GM18498 (cell line): Measurements from ENCODE around the gene SCAANT1.

Experiments used
- ATAC-seq: cut with Tn5 transposase; IDR thresholded peaks from one replicate; pipeline ENCODE4 v1.9.1; 2021; ENCODE audit warnings: mild to moderate bottlenecking, moderate library complexity; ENCODE audit not compliant: unreplicated experiment

Gene SCAANT1

GRCh38 chr3:63905731-63906620 lies 6.2 kb downstream of the SCAANT1 start:
- no peak for ATAC-seq

- no peak for ATAC-seq
These were observed 11.7 kb downstream of the SCAANT1 start for GRCh38 chr3:63900459-63900858.

- no peak for ATAC-seq
These were observed 12.2 kb downstream of the SCAANT1 start for GRCh38 chr3:63900010-63900409.

DNA sequence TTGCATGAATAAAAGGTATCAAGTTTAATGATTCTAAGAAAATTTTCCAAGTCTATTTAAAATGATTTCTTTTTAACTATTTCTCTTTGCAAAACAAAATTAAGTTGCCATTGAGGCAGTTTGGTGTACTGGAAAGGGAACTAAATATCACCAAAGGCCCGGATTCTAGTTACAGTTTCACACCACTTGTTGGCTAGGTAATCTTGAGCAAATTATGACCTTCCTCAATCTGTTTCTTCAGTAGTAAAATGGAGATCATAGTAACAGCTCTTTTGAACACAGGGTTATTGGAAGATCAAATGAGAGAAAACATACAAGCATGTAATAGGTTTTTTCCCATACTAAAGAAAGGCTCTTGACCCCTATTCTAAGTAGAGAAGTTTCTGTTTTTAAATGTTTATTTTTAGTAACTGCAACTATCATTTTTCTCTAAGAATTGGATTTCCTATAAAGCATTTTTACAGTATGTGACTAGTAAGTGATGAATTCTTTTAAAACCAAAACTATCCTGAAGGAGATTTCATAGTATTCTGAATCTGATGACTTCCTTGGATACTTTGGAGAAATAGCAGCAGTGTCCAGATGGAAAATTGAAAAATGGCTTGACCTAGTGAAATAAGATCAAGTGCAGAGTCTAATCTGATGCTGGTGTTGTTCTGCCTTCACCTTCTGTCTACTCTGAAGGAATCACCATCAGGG lies 15.7 kb downstream of the SCAANT1 start:
- ATAC-seq = peak; percentile 75

DNA sequence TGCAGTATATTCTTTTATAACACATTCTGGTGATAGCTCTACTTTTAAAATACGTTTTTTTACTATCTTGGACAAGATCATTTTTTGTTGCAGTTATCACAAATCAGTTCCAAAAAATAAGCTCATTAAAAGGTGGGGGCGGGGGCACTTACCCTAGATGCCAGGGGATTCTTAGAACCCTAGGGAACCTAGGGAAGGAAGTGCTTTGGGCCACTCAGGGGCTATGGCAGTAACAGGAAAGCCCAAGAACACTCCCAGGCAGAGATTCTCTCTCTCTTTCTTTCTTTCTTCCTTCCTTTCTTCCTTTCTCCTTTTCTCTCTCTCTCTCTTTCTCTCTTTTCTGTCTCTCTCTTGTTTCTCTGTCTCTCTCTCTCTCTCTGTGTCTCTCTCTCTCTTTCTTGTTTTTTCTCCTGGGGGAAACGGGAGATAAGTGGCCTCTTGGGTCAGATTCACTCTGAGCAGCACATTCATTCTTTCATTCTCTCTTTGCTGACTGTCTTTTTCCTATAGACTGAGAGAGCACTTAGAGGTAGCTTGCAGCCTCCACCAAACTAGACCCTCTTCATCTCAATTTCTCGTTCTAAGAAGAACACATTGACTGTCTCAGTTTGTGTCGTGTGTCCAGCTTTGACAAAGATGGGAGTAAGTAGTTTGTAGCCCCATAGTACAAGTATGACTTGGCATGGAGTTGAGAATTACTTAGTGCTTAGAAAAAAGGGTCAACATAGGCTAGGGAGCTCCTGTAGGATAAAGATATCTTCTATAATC lies 16.6 kb downstream of the SCAANT1 start:
- ATAC-seq = no peak

GRCh38 chr3:63892773-63893352 lies 19.3 kb downstream of the SCAANT1 start:
- no peak for ATAC-seq

- ATAC-seq = no peak
These were observed 20.7 kb downstream of the SCAANT1 start for GRCh38 chr3:63891518-63891917.

DNA sequence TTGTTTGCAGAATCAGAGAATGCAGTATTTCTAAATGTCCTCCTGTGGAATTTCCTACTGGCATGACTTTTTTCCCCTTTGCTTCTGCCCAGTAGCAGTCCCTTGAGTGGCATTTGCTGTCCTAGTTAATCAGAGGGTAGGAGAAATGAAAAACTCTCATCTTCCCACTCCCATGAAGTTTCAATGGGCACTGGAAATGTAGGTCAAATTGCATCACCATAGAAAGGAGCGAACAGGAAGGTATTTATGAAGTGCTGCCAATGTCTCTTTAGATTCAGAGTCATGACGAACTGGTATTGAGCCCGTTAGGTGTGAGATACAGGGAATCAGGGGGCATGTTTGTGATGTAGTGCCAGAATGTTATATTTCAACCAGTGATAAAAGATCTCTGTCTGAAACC lies 25.3 kb downstream of the SCAANT1 start:
- no peak for ATAC-seq

GRCh38 chr3:63880653-63881052 lies 31.5 kb downstream of the SCAANT1 start:
- ATAC-seq = no peak

DNA sequence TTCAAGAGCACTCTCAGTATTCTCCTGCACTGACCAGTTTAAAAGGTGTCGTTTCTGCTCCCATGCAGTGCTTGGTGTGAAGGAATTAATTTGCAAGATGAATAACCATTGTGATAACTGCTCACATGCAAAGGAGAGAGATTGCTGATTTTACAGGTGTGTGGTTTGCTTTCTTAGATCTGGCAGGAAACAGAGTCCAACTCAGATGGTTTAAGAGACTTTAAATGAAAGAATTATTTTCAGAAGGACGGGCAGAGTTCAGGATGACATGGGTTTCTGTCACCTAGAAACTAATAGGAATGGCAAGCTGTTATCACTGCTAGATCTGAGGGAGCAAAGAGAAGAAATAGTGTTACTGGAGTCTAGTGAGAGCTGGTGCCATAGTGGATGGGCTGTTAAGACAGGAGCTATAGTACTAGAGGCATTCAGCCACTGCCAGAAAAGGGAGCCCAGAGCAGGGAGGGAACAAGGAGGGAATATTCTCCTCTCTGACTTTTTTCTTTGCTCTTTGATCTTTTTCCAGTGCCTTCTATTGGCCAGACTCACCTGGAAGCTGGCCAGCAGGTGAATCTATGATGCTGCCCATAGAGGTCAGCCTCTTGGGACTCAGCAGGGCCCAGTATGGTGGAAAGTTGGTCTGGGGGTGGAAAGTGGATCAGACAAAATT lies 33.7 kb downstream of the SCAANT1 start:
- no peak for ATAC-seq

DNA sequence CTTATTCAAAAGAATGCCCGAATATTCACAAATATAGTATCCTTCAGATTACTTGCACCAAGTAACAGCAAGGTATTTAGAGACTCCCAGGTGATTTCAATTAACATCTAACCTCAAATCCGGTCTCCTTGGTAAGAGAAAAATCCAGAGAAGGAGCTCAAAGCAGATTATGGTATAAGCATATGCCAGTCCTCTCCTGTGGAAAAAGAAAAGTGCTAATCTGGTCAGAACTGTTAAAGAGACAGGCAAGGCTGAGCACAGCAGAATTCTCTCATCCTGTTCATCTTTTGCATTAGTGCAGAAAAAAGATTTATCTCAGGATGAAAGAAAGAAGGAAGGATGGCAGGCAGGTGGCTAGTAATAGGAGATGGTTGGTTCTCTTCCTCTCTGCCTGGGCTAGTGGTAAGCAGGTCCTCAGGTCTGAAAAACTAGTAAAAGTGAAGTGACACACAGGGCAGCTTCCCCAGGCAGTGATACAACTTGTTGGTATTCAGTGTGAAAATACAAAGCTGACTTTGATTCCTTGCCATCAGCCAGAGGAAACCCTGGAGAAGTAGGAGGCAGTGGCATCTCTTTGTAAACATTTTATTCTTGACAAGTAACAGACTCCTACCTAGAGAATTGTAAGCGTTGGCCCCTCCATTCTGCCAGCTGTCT lies 34.3 kb downstream of the SCAANT1 start:
- ATAC-seq = no peak

DNA sequence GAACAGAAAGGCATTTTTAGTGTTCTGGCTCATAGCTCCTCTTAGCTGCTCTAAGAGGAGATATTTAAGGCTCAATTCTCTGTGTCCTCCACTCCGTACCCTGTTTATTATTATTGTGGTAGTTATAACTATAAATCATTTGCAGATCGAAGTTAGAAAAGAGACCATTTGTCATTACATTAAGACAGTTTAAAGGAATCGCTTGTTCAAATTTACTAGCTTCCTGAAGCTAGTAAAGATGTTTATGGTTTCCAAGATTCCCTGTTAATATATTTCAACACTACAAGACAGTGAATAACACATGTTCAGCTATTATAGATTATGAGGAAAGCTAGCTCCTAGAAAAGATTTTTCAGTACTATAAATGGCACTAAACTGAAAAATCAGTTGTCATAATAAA lies 35.9 kb downstream of the SCAANT1 start:
- ATAC-seq = no peak

GRCh38 chr3:63875510-63875909 lies 36.7 kb downstream of the SCAANT1 start:
- ATAC-seq = no peak

- no peak for ATAC-seq
These were observed 37.4 kb downstream of the SCAANT1 start for GRCh38 chr3:63874769-63875168.

GRCh38 chr3:63872135-63872924 lies 39.9 kb downstream of the SCAANT1 start:
- no peak for ATAC-seq

DNA sequence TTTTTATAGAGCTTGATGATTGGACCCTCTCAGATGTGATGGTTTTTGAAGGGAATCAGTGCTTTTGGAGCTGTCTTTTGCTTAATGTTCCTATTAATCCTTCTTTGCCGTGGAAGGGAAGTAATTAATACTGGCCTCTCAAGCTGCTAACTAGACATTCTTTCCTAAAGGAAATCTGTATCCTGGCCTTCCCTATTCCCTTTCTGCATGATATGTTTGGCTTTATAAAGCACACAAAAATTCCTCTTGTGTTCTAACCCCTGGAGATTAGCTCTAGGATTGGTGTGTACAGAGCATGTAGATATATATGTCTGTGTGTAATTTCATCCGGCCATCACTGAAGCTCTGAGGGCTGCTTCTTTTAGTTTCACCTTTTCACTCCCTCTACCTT lies 41.6 kb downstream of the SCAANT1 start:
- ATAC-seq = no peak

DNA sequence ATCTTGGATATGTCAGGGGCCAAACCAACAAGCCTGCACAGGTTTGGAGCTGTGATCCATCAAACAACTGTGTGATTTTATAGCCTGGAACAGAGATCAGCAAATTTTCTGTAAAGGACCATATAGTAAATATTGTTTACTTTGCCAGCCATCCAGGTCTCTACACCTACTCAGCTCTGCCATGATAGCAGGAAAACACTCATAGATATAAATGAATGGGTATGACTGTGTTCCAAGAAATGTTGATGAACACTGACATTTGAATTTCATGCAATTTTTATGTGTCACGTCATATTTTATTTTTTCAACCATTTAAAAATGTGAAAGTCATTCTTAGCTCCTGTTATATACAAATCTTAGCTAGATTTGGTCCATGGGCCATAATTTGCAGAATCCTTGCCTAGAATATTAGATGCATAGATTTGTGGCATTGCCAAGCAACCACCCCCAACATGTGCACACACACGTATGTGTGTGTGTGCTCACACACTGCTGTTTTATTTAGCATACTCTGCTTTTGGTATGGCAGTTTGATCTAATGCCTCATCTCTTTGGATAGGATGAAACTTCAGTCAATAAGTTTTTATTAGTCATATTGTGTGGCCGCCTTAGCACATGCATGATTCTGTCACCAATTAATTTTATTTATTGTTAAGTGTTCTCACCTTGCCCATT lies 42.1 kb downstream of the SCAANT1 start:
- ATAC-seq = no peak

GRCh38 chr3:63867225-63867624 lies 45.0 kb downstream of the SCAANT1 start:
- ATAC-seq = no peak

DNA sequence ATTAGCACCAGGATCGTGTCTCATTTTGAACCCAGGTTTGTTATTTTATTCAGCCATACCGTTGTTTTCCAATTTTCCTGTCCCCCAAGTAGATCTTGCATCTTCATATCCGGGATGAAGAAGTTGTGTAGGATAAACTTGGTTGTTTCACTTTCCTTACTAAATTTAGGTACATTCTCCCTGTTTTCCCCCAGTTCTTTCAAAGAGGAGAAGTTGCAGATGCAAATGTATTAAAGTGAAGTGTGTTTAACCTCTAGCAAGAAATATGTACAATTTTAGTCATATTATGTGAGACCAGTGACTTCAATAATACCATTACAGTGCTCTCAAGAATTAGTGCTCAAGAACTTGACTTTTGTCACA lies 47.2 kb downstream of the SCAANT1 start:
- no peak for ATAC-seq
